ENCODE data around the gene DNAL1. TPM values are rescaled to one million over a fixed set of nuclear protein-coding genes. Genes with fewer than 3 reads are reported as not detected.
A peak's percentile ranks its signal among the peaks of the same experiment; 100 is the strongest.

The DNAL1 gene
- total and polyA plus RNA-seq, 9 donors: 5.7 to 10.9 (median 6.7) TPM

- Histone ChIP-seq H3K27me3 (ENCODE audit: control insufficient read depth, insufficient read depth, low read length) (no peaks in the 10 kb centered on the region), H3K4me3 (ENCODE audit: low read length) (no peak overlapping the region), H3K27ac (ENCODE audit: low read length) (peak overlapping the region; percentile 16), H3K4me1 (ENCODE audit: control insufficient read depth, insufficient read depth, low read length) (peaks cover 91% of the 10 kb centered on the region), H3K36me3 (ENCODE audit: control insufficient read depth, insufficient read depth, low read length) (peaks cover 20% of the 10 kb centered on the region), H3K9me3 (replicated peaks; ENCODE audit: control insufficient read depth, low read depth, low read length) (no peaks in the 10 kb centered on the region)
- WGBS (ENCODE audit: insufficient coverage): 60% methylated on average over 2 of the region's 6 CpGs
- DNase-seq: peak; percentile 33
Measured at GRCh38 chr14:73748858-73749357, 104.1 kb downstream of the DNAL1 start.

DNA sequence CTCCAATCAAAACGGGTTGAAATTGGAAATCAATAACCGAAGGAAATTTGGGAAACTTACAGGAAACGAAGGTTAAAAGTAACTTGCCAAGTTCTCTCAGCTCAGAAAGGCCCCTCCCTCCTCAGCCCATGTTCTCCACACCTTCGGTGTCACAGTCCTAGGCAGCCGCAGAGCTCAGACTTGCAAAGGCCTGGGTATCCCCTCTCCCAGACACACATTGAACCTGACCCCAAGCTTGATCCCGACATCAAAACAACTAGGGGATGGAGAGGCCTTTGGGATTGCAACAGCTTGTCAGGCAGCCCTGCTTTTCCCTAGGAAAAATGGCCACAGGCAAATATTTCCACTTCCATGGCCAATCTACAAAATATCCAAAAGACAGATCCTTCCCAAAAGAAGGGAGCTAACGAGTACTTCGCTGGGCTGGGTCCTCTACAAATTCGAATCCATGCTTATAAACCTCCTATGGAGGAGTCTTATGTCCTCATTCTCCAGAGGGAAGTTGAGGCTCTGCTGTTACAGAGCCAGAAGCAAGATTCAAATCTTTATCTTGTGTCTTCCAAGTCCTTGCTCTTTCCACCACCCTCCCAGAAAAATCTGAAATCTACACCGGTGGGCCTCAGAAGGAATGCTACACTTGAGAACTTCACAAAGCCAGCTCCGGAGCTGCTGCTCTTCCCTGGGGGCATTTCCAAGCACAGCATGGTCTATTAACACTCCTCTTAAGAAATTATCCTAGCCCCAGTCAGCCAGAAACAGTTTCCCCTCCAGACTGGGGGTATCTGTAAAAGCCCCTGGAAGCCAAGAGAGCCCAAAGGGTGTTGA lies 105.1 kb downstream of the DNAL1 start:
- Histone ChIP-seq H3K9me3 (replicated peaks; ENCODE audit: control insufficient read depth, low read depth, low read length) (no peaks in the 10 kb centered on the region), H3K4me3 (ENCODE audit: low read length) (no peak overlapping the region), H3K4me1 (ENCODE audit: control insufficient read depth, insufficient read depth, low read length) (peaks cover 91% of the 10 kb centered on the region), H3K36me3 (ENCODE audit: control insufficient read depth, insufficient read depth, low read length) (peaks cover 13% of the 10 kb centered on the region), H3K27me3 (ENCODE audit: control insufficient read depth, insufficient read depth, low read length) (no peaks in the 10 kb centered on the region), H3K27ac (ENCODE audit: low read length) (peak overlapping the region; percentile 98)
- peak; percentile 64 for DNase-seq
- WGBS (ENCODE audit: insufficient coverage): 33% methylated on average over 4 of the region's 11 CpGs

- Histone ChIP-seq H3K27me3 (ENCODE audit: control insufficient read depth, insufficient read depth, low read length) (no peaks in the 10 kb centered on the region), H3K27ac (ENCODE audit: low read length) (peak overlapping the region; percentile 98), H3K4me1 (ENCODE audit: control insufficient read depth, insufficient read depth, low read length) (peaks cover 91% of the 10 kb centered on the region), H3K36me3 (ENCODE audit: control insufficient read depth, insufficient read depth, low read length) (peaks cover 13% of the 10 kb centered on the region), H3K4me3 (ENCODE audit: low read length) (no peak overlapping the region), H3K9me3 (replicated peaks; ENCODE audit: control insufficient read depth, low read depth, low read length) (no peaks in the 10 kb centered on the region)
- DNase-seq: peak; percentile 45
- 23% methylated on average over 2 of the region's 3 CpGs for WGBS (ENCODE audit: insufficient coverage)
Measured at GRCh38 chr14:73750531-73750901, 105.7 kb downstream of the DNAL1 start.

- WGBS (ENCODE audit: insufficient coverage): 57% methylated on average over 3 of the region's 7 CpGs
- peaks cover 91% of the 10 kb centered on the region for H3K4me1 ChIP-seq (ENCODE audit: control insufficient read depth, insufficient read depth, low read length)
- H3K4me3 ChIP-seq (ENCODE audit: low read length): no peak overlapping the region
- H3K27ac ChIP-seq (ENCODE audit: low read length): peak overlapping the region; percentile 98
- H3K27me3 ChIP-seq (ENCODE audit: control insufficient read depth, insufficient read depth, low read length): no peaks in the 10 kb centered on the region
- no peak for DNase-seq
- H3K9me3 ChIP-seq (replicated peaks; ENCODE audit: control insufficient read depth, low read depth, low read length): no peaks in the 10 kb centered on the region
- H3K36me3 ChIP-seq (ENCODE audit: control insufficient read depth, insufficient read depth, low read length): peaks cover 13% of the 10 kb centered on the region
Measured at GRCh38 chr14:73751157-73751691, 106.4 kb downstream of the DNAL1 start.

DNA sequence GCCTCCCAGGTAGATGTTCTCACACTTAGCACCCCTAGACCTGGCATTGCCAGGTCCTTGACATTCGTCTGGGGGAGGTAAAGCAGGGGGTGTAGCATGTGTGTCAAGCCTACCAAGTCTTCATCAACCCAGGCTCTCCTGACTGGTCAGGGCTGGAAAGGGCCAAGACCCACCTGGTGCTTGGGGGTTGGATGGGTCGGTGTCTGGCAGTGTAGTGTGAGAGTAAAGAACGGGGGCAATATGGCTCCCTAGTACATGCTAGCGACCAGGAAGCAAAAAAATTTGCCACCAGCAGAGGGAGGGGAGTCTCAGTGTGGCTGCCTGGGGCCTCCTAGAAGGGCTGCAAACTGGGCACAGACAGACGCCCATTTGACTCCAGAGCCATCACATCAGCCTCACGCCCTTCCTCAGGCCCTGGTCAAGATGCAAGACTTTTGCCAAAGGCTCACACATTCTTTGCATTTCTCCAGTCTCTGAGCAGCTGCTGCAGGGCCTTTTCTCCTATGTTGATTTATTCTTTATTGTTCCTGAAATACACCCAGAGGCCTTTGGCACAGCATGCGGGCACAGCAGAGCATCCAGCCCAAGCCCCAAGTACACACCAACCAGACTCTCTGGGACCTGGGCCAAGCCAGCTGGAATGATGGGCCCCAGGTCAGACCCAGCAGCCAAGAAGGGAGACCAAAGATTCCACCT lies 107.7 kb downstream of the DNAL1 start:
- no peaks in the 10 kb centered on the region for H3K27me3 ChIP-seq (ENCODE audit: control insufficient read depth, insufficient read depth, low read length)
- peaks cover 9% of the 10 kb centered on the region for H3K36me3 ChIP-seq (ENCODE audit: control insufficient read depth, insufficient read depth, low read length)
- 33% methylated on average over 1 of the region's 7 CpGs for WGBS (ENCODE audit: insufficient coverage)
- no peaks in the 10 kb centered on the region for H3K9me3 ChIP-seq (replicated peaks; ENCODE audit: control insufficient read depth, low read depth, low read length)
- H3K4me1 ChIP-seq (ENCODE audit: control insufficient read depth, insufficient read depth, low read length): peaks cover 91% of the 10 kb centered on the region
- peak overlapping the region; percentile 98 for H3K27ac ChIP-seq (ENCODE audit: low read length)
- DNase-seq: peak; percentile 88
- no peak overlapping the region for H3K4me3 ChIP-seq (ENCODE audit: low read length)

Other genes with a start within 250 kb of the DNAL1 start
- gene NUMB, start 186.4 kb upstream of the DNAL1 start, total RNA-seq: 15.1 TPM
- 10 to 100 TPM; 24.7 to 38.7 (median 31.0) TPM for gene NUMB, start 186.4 kb upstream of the DNAL1 start, polyA plus RNA-seq (ENCODE audit: insufficient read depth in 1 of 8, insufficient read length in 8 of 8, low replicate concordance in 1 of 8)
- 5.5 TPM for gene RIOX1, start 154.1 kb upstream of the DNAL1 start, total RNA-seq
- gene RIOX1, start 154.1 kb upstream of the DNAL1 start, polyA plus RNA-seq (ENCODE audit: insufficient read depth in 1 of 8, insufficient read length in 8 of 8, low replicate concordance in 1 of 8): 1 to 10 TPM; 5.5 to 8.1 (median 6.6) TPM
- 3.9 TPM for gene ACOT1, start 107.8 kb upstream of the DNAL1 start, total RNA-seq
- 1 to 10 TPM; 1.5 to 5.1 (median 2.9) TPM for gene ACOT1, start 107.8 kb upstream of the DNAL1 start, polyA plus RNA-seq (ENCODE audit: insufficient read depth in 1 of 8, insufficient read length in 8 of 8, low replicate concordance in 1 of 8)
- 0.40 TPM for gene HEATR4, start 86.0 kb upstream of the DNAL1 start, total RNA-seq
- 1 to 10 TPM in 2 of 8 donors, under 1 TPM in 6; 0.16 to 1.4 (median 0.84) TPM for gene HEATR4, start 86.0 kb upstream of the DNAL1 start, polyA plus RNA-seq (ENCODE audit: insufficient read depth in 1 of 8, insufficient read length in 8 of 8, low replicate concordance in 1 of 8)
- gene ACOT2, start 75.8 kb upstream of the DNAL1 start, total RNA-seq: 35.3 TPM
- gene ACOT2, start 75.8 kb upstream of the DNAL1 start, polyA plus RNA-seq (ENCODE audit: insufficient read depth in 1 of 8, insufficient read length in 8 of 8, low replicate concordance in 1 of 8): 10 to 100 TPM; 25.0 to 39.5 (median 31.1) TPM
- gene ACOT4, start 53.1 kb upstream of the DNAL1 start, total RNA-seq: 0.31 TPM
- under 1 TPM; 0.20 to 0.43 (median 0.31) TPM for gene ACOT4, start 53.1 kb upstream of the DNAL1 start, polyA plus RNA-seq (ENCODE audit: insufficient read depth in 1 of 8, insufficient read length in 8 of 8, low replicate concordance in 1 of 8)
- not detected for gene ACOT6, start 32.5 kb upstream of the DNAL1 start, total RNA-seq
- gene ACOT6, start 32.5 kb upstream of the DNAL1 start, polyA plus RNA-seq (ENCODE audit: insufficient read depth in 1 of 8, insufficient read length in 8 of 8, low replicate concordance in 1 of 8): under 1 TPM in 1 of 8 donors, not detected in 7; 0.13 TPM
- 7.8 TPM for gene PNMA1, start 69.4 kb downstream of the DNAL1 start, total RNA-seq
- gene PNMA1, start 69.4 kb downstream of the DNAL1 start, polyA plus RNA-seq (ENCODE audit: insufficient read depth in 1 of 8, insufficient read length in 8 of 8, low replicate concordance in 1 of 8): 10 to 100 TPM; 22.4 to 37.4 (median 27.4) TPM
- gene PTGR2, start 206.8 kb downstream of the DNAL1 start, total RNA-seq: 8.4 TPM
- 10 to 100 TPM in 2 of 8 donors, 1 to 10 TPM in 6; 5.7 to 10.9 (median 6.9) TPM for gene PTGR2, start 206.8 kb downstream of the DNAL1 start, polyA plus RNA-seq (ENCODE audit: insufficient read depth in 1 of 8, insufficient read length in 8 of 8, low replicate concordance in 1 of 8)
- gene ZNF410, start 241.9 kb downstream of the DNAL1 start, total RNA-seq: 41.5 TPM
- 10 to 100 TPM; 26.4 to 37.9 (median 31.0) TPM for gene ZNF410, start 241.9 kb downstream of the DNAL1 start, polyA plus RNA-seq (ENCODE audit: insufficient read depth in 1 of 8, insufficient read length in 8 of 8, low replicate concordance in 1 of 8)

All from muscle of leg (tissue), 11 donors.